HG03025 (cell line): ENCODE measurements around the gene CDC42SE2.
"Not testable (repeated sequence)": the region's sequence is repeated elsewhere in the genome, so short reads cannot be mapped to it uniquely, and the experiment has no call there.

Experiments used
- ATAC-seq: cut with Tn5 transposase; IDR thresholded peaks from one replicate; pipeline ENCODE4 v1.9.1; 2021; ENCODE audit warnings: mild to moderate bottlenecking, moderate library complexity; ENCODE audit not compliant: unreplicated experiment, low FRiP score

The CDC42SE2 gene

GRCh38 chr5:131312235-131312772, 48.5 kb downstream of the CDC42SE2 start:
- not testable (repeated sequence) for ATAC-seq

- ATAC-seq = no peak
Measured at GRCh38 chr5:131316026-131316425, 52.2 kb downstream of the CDC42SE2 start.

- no peak for ATAC-seq
Measured at GRCh38 chr5:131316822-131317221, 53.0 kb downstream of the CDC42SE2 start.

DNA sequence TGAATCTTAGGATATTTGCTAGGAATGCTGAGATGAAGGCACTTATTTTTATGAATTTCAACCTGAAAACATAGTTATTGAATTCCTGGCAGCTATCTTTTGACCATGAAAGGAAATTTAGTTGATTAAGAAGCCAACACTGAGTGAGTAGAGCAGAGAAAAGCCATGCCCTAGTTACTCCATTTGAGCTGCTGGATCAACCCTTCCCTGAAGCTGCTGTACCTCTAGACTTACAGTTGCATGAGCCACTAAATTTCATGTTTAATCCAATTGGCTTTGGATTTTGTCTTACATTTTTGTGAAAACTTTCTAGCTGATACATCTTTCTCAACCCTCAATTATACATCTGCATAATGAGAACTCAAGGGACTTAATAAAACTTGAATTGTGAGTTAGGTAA, 54.6 kb downstream of the CDC42SE2 start:
- ATAC-seq = no peak

GRCh38 chr5:131321066-131321465, 57.2 kb downstream of the CDC42SE2 start:
- ATAC-seq = no peak

- ATAC-seq = no peak
Measured at GRCh38 chr5:131322926-131323325, 59.1 kb downstream of the CDC42SE2 start.

DNA sequence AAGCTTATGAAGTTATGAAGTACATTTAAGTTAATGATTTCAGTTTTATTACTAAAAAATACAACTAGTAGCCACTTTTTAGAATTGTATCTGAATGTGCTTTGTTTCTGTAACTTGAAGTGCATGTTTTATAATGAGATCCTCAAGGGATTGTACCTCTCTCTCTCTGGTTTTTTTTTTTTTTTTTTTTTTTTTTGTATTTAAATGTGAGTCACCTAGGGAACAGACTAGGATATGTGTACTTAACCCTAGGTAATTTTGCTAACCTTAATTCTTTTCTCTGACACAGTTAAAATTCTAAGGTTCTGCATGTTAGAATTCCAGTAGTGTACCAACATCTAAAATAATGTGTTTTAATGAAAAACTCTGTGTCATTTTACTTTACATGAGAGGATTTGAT, 59.5 kb downstream of the CDC42SE2 start:
- no peak for ATAC-seq

GRCh38 chr5:131324303-131324702, 60.5 kb downstream of the CDC42SE2 start:
- ATAC-seq = no peak

DNA sequence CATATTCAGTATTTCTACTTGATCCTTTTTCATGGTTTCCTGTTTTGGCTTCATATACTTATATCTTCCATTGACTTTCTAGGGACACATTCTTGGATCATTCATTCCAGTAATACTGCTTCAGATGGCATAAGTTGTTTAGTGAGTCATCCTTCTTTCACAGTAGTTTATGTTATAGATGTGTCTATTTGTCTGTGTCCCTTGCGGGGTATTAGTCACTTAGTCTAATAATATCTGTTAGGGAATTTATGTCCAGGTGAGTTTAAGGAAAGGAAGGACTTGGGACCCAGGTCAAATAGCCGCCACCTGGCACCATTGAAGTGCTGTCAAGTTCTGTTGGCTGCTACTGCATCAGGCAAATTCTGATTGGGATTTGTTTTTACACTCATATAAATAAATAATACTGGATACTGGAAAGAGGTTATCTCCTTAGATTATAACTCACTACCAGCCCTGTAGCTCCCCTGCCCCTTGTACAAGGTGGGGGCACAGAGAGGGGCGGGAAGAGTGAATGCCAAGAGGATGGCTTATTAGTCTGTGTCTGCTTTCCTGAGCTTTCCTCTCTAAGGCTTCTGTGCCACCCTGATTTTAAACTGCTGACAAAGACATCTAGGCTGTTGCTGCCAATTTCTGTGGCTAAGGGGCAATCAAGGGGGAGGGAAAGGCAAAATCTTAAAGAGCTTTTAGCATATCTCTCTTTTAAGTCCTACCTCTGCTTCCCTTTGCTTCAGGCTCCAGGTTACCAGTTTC, 64.9 kb downstream of the CDC42SE2 start:
- no peak for ATAC-seq

- no peak for ATAC-seq
Measured at GRCh38 chr5:131329286-131329560, 65.4 kb downstream of the CDC42SE2 start.

GRCh38 chr5:131330031-131330430, 66.2 kb downstream of the CDC42SE2 start:
- ATAC-seq = no peak

GRCh38 chr5:131335756-131336155, 71.9 kb downstream of the CDC42SE2 start:
- ATAC-seq = not testable (repeated sequence)

- ATAC-seq = not testable (repeated sequence)
Measured at GRCh38 chr5:131336801-131337200, 72.9 kb downstream of the CDC42SE2 start.

DNA sequence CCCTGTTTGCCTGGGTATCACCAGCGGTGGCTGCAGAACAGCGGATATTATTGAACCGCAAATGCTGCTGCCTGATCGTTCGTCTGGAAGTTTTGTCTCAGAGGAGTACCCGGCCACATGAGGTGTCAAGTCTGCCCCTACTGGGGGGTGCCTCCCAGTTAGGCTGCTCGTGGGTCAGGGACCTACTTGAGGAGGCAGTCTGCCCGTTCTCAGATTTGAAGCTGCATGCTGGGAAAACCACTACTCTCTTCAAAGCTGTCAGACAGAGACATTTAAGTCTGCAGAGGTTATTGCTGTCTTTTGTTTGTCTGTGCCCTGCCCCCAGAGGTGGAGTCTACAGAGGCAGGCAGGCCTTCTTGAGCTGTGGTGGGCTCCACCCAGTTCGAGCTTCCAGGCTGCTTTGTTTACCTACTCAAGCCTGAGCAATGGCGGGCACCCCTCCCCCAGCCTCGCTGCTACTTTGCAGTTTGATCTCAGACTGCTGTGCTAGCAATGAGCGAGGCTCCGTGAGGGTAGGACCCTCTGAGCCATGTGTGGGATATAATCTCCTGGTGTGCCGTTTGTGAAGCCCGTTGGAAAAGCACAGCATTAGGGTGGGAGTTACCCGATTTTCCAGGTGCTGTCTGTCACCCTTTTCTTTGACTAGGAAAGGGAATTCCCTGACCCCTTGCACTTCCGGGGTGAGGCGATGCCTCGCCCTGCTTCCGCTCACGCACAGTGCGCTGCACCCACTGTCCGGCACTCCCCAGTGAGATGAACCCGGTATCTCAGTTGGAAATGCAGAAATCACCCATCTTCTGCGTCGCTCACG, 73.6 kb downstream of the CDC42SE2 start:
- not testable (repeated sequence) for ATAC-seq

- no peak for ATAC-seq
Measured at GRCh38 chr5:131338051-131338453, 74.2 kb downstream of the CDC42SE2 start.

DNA sequence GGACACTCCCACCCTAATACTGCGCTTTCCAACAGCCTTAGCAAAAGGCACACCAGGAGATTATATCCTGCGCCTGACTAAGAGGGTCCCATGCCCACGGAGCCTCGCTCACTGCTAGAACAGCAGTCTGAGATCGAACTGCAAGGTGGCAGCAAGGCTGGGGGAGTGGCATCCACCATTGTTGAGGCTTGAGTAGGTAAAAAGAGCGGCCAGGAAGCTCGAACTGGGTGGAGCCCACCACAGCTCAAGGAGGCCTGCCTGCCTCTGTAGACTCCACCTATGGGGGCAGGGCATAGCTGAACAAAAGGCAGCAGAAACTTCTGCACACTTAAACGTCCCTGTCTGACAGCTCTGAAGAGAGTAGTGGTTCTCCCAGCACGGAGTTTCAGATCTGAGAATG, 80.4 kb downstream of the CDC42SE2 start:
- ATAC-seq = not testable (repeated sequence)

- not testable (repeated sequence) for ATAC-seq
Measured at GRCh38 chr5:131346204-131346603, 82.4 kb downstream of the CDC42SE2 start.

DNA sequence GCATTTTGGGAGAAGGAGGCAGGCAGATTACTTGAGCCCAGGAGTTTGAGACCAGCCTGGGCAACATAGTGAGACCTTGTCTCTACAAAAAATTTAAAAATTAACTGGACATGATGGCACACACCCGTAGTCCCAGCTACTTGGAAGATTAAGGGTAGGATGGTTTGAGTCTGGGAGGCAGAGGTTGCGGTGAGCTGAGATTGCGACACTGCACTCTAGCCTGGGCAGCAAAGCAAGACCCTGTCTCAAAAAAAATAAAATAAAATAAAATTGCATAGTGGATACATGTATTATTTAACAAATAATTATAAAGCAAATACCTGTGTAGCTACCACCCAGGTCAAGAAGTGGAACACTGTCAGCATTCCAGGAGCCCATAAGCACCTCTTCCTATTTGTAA, 90.1 kb downstream of the CDC42SE2 start:
- no peak for ATAC-seq

GRCh38 chr5:131355971-131356528, 92.2 kb downstream of the CDC42SE2 start:
- no peak for ATAC-seq

DNA sequence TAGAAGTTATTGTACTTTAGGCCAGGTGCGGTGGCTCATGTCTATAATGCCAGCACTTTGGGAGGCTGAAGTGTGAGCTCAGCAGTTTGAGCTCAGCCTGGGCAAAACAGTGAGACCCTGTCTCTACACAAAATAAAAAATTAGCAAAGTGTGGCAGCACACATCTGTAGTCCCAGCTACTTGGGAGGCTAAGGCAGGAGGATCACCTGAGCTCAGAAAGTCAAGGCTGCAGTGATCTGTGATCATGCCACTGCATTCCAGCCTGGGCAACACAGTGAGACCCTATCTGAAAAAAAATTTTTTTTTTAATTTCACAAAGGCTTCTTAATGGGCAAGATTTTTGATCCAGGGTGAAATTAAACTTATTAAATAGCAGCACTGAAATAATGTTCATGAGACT, 92.8 kb downstream of the CDC42SE2 start:
- no peak for ATAC-seq
